ENCODE data around the gene ZNF417. TPM values are rescaled to one million over a fixed set of nuclear protein-coding genes. Genes with fewer than 3 reads are reported as not detected.

The ZNF417 gene
- total and polyA plus RNA-seq, 2 of the 13 experiments (the other 11 are each of a cell fraction or from before 2014, with no cell fraction given): 2.9 to 13.7 TPM

DNA sequence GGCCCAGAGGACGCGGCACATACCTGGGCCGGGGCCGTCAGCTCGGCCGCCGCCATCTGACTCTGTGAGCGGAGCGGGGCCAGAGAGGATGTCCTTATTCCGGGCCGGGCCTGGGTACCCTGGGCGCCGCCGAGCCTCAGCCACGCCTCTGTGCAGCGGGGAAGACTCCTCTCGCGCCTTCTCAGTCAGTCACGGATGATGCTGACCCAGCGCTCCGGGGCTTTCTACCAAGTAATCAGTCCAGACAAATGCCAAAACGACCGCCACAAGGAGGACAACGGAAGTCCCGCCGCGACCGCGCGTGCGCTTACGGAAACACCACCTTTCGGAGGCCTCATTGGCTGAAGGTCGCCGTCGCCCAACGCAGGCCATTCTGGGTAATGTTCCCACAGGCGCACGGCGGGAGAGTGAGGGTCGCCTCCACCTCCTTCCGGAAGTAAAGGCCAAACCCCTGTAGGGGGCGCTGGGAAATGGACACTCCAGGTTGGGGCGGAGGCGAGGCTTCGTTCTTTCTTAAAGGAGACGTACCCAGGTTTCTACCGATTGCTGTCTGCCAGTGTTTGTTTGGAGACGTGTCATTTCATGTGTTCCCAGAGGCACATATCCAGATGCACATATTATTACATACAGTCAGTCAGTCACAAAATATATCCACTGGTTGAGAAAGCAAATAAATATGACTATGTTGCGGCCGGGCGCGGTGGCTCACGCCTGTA is 31.2 kb upstream of the ZNF417 start, which contains the start of gene ZNF256 (continued):
- TF ChIP-seq RNF219 (CRISPR knock-in tag; IDR thresholded peaks at IDR 0.05): no peak
- TF ChIP-seq ISX (CRISPR knock-in tag; conservative IDR thresholded peaks at IDR 0.05): no peak
- TF ChIP-seq ZNF83 (CRISPR knock-in tag; IDR thresholded peaks at IDR 0.05; ENCODE audit: borderline replicate concordance): 0 out of 2 replicates have a peak, but pooled peaks have one; percentile 69
- no peak for TF ChIP-seq ZNF543 (CRISPR knock-in tag; IDR thresholded peaks at IDR 0.05)
- TF ChIP-seq TAF15 (IDR thresholded peaks at IDR 0.05; ENCODE audit: low read depth, low read length, poor library complexity, severe bottlenecking): no peak
- no peak for TF ChIP-seq PHB2 (IDR thresholded peaks at IDR 0.05; ENCODE audit: partially characterized antibody)
- no peak for TF ChIP-seq TRAFD1 (CRISPR knock-in tag; IDR thresholded peaks at IDR 0.05; ENCODE audit: borderline replicate concordance)
- TF ChIP-seq SP2 (CRISPR knock-in tag; IDR thresholded peaks at IDR 0.05): peak; percentile 84
- TF ChIP-seq, protein P1, sequence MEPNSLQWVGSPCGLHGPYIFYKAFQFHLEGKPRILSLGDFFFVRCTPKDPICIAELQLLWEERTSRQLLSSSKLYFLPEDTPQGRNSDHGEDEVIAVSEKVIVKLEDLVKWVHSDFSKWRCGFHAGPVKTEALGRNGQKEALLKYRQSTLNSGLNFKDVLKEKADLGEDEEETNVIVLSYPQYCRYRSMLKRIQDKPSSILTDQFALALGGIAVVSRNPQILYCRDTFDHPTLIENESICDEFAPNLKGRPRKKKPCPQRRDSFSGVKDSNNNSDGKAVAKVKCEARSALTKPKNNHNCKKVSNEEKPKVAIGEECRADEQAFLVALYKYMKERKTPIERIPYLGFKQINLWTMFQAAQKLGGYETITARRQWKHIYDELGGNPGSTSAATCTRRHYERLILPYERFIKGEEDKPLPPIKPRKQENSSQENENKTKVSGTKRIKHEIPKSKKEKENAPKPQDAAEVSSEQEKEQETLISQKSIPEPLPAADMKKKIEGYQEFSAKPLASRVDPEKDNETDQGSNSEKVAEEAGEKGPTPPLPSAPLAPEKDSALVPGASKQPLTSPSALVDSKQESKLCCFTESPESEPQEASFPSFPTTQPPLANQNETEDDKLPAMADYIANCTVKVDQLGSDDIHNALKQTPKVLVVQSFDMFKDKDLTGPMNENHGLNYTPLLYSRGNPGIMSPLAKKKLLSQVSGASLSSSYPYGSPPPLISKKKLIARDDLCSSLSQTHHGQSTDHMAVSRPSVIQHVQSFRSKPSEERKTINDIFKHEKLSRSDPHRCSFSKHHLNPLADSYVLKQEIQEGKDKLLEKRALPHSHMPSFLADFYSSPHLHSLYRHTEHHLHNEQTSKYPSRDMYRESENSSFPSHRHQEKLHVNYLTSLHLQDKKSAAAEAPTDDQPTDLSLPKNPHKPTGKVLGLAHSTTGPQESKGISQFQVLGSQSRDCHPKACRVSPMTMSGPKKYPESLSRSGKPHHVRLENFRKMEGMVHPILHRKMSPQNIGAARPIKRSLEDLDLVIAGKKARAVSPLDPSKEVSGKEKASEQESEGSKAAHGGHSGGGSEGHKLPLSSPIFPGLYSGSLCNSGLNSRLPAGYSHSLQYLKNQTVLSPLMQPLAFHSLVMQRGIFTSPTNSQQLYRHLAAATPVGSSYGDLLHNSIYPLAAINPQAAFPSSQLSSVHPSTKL (CRISPR knock-in tag; IDR thresholded peaks at IDR 0.05): peak; percentile 63
- no peak for TF ChIP-seq TCF12 (IDR thresholded peaks at IDR 0.05)
- TF ChIP-seq TCF12 (CRISPR knock-in tag; IDR thresholded peaks at IDR 0.05): 0 out of 2 replicates have a peak, but pooled peaks have one; percentile 28
- TF ChIP-seq NR2F6 (IDR thresholded peaks at IDR 0.05): no peak
- peak; percentile 52; the same call in 1 of the 2 replicates for TF ChIP-seq NR2F6 (CRISPR knock-in tag; IDR thresholded peaks at IDR 0.05)
- no peak; the same call in 1 of the 2 replicates for TF ChIP-seq AHDC1 (CRISPR knock-in tag; IDR thresholded peaks at IDR 0.05; ENCODE audit: borderline replicate concordance)
- peak; percentile 92 for TF ChIP-seq ZNF143 (CRISPR knock-in tag; IDR thresholded peaks at IDR 0.05)
- 0 out of 2 replicates have a peak, but pooled peaks have one; percentile 21 for TF ChIP-seq ZNF224 (CRISPR knock-in tag; IDR thresholded peaks at IDR 0.05)

All from HepG2 (cell line).